ENCODE measurements around the gene DIPK1B. TPM values are rescaled to one million over a fixed set of nuclear protein-coding genes. Genes with fewer than 3 reads are reported as not detected.

Gene DIPK1B
- total RNA-seq, 1 experiment from 2014 or later: 45.4 TPM

DNA sequence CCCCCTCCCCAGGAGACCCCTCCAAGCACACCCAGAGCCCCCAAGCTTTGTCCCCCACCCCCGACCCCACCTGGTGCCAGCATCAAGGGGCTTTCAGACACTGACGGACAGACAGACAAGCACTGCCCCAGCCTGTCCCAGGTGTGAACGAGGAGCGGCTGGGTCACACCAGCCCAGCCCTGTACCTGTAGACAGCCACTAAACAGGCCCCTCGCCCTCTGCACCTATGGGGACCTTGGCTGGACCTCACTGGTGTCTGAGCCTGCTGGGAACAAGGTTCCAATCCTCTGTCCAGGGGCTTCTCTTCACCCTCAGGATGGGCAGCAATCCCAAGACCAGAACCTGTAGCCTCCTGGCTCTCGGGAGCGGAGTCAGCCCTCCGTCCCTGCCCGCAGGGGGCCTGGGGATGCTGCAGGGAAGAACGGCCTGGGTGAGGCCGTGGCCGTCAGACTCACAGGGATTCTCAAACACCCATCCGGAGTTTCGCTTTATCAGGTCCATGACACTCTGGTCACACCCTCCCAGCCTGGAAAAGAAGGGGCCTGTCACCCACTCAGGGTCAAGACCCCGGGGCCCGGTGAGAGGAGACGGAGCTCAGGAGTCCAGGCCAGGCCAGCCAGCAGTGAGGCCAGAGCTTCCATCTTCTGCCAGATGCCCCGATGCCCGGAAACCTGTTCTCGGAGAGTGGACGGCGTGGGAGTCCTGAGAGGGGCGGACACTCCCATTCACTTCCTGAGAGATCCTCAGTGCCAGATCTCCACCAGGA lies 33.2 kb downstream of the DIPK1B start (continued):
- TF ChIP-seq AFF4 (CRISPR knock-in tag; IDR thresholded peaks at IDR 0.05; ENCODE audit: borderline replicate concordance) (no peak), ATF6 (CRISPR knock-in tag; IDR thresholded peaks at IDR 0.05) (no peak), JAZF1 (CRISPR knock-in tag; IDR thresholded peaks at IDR 0.05) (no peak), NR3C1 (CRISPR knock-in tag; conservative IDR thresholded peaks at IDR 0.05; ENCODE audit: low read depth) (no peak), MLX (CRISPR knock-in tag; IDR thresholded peaks at IDR 0.05) (no peak), CREB1 (CRISPR knock-in tag; IDR thresholded peaks at IDR 0.05) (no peak)
- TF ChIP-seq, protein P1, sequence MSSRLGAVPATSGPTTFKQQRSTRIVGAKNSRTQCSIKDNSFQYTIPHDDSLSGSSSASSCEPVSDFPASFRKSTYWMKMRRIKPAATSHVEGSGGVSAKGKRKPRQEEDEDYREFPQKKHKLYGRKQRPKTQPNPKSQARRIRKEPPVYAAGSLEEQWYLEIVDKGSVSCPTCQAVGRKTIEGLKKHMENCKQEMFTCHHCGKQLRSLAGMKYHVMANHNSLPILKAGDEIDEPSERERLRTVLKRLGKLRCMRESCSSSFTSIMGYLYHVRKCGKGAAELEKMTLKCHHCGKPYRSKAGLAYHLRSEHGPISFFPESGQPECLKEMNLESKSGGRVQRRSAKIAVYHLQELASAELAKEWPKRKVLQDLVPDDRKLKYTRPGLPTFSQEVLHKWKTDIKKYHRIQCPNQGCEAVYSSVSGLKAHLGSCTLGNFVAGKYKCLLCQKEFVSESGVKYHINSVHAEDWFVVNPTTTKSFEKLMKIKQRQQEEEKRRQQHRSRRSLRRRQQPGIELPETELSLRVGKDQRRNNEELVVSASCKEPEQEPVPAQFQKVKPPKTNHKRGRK (CRISPR knock-in tag; IDR thresholded peaks at IDR 0.05; ENCODE audit: borderline replicate concordance): no peak
- TF ChIP-seq, protein P2, sequence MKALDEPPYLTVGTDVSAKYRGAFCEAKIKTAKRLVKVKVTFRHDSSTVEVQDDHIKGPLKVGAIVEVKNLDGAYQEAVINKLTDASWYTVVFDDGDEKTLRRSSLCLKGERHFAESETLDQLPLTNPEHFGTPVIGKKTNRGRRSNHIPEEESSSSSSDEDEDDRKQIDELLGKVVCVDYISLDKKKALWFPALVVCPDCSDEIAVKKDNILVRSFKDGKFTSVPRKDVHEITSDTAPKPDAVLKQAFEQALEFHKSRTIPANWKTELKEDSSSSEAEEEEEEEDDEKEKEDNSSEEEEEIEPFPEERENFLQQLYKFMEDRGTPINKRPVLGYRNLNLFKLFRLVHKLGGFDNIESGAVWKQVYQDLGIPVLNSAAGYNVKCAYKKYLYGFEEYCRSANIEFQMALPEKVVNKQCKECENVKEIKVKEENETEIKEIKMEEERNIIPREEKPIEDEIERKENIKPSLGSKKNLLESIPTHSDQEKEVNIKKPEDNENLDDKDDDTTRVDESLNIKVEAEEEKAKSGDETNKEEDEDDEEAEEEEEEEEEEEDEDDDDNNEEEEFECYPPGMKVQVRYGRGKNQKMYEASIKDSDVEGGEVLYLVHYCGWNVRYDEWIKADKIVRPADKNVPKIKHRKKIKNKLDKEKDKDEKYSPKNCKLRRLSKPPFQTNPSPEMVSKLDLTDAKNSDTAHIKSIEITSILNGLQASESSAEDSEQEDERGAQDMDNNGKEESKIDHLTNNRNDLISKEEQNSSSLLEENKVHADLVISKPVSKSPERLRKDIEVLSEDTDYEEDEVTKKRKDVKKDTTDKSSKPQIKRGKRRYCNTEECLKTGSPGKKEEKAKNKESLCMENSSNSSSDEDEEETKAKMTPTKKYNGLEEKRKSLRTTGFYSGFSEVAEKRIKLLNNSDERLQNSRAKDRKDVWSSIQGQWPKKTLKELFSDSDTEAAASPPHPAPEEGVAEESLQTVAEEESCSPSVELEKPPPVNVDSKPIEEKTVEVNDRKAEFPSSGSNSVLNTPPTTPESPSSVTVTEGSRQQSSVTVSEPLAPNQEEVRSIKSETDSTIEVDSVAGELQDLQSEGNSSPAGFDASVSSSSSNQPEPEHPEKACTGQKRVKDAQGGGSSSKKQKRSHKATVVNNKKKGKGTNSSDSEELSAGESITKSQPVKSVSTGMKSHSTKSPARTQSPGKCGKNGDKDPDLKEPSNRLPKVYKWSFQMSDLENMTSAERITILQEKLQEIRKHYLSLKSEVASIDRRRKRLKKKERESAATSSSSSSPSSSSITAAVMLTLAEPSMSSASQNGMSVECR (CRISPR knock-in tag; IDR thresholded peaks at IDR 0.05; ENCODE audit: borderline replicate concordance): no peak

DNA sequence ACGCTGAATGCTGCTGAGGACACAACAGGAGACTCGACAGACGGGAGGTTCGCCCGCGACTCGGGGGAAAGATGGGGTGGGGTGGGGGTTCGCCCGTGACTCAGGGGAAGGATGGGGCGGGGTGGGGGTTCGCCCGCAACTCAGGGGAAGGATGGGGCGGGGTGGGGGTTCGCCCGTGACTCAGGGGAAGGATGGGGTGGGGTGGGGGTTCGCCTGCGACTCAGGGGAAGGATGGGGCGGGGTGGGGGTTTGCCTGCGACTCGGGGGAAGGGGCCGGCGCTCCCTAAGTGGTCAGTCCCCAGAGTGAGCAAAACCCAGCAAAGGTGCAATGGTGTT lies 33.8 kb downstream of the DIPK1B start:
- no peak overlapping the region for H3K4me3 Mint-ChIP-seq
- ATAC-seq: no peak
- DNase-seq (ENCODE audit: low spot score): no peak
- H3K36me3 Mint-ChIP-seq: no peaks in the 10 kb centered on the region
- ChIA-PET POLR2A (no interaction called here), CTCF (interaction anchor here (1.2 to 1.6 kb wide), 2 partner anchors 12 to 17 kb away, joined by 3 to 7 read pairs; partner anchors contain the start of gene LCN8)
- peaks cover 2% of the 10 kb centered on the region for H3K9me3 Mint-ChIP-seq
- no peaks in the 10 kb centered on the region; the same call in none of the 2 replicates for H3K4me1 Mint-ChIP-seq
- no peak for TF ChIP-seq NFATC4 (CRISPR knock-in tag; IDR thresholded peaks at IDR 0.05)
- no peak for TF ChIP-seq GABPB1 (CRISPR knock-in tag; IDR thresholded peaks at IDR 0.05)
- no peak for TF ChIP-seq FOXJ3 (CRISPR knock-in tag; IDR thresholded peaks at IDR 0.05; ENCODE audit: borderline replicate concordance)
- no peak for TF ChIP-seq ETV6 (CRISPR knock-in tag; IDR thresholded peaks at IDR 0.05)
- TF ChIP-seq HMGA2 (CRISPR knock-in tag; IDR thresholded peaks at IDR 0.05): no peak
- TF ChIP-seq ERG (CRISPR knock-in tag; IDR thresholded peaks at IDR 0.05): no peak
- no peaks in the 10 kb centered on the region for H3K27me3 Mint-ChIP-seq (ENCODE audit: low read depth)
- no peak overlapping the region for H3K27ac Mint-ChIP-seq
